Measurements from ENCODE around the gene MFSD11. TPM values are rescaled to one million over a fixed set of nuclear protein-coding genes. Genes with fewer than 3 reads are reported as not detected.
"Not testable (repeated sequence)": the region's sequence is repeated elsewhere in the genome, so short reads cannot be mapped to it uniquely, and the experiment has no call there.

Gene MFSD11
- total and polyA plus RNA-seq, 2 of the 4 experiments (the other 2 are of a cell fraction), result 12.3 to 16.1 TPM

GRCh38 chr17:76806767-76807166 lies 68.8 kb downstream of the MFSD11 start:
- H4K20me1 ChIP-seq (ENCODE audit: insufficient read depth, low read length); ATAC-seq (ENCODE audit: low read depth); H3K36me3 ChIP-seq (ENCODE audit: control insufficient read depth, insufficient read depth, low read length); H4K5ac ChIP-seq (ENCODE audit: low read depth, low read length); H2AFZ ChIP-seq (replicated peaks; ENCODE audit: low read length, poor library complexity); H2BK20ac ChIP-seq (ENCODE audit: low read depth, low read length); H3K9me1 ChIP-seq (ENCODE audit: insufficient read depth, low read length); intact Hi-C loops (cut with micrococcal nuclease); dilution Hi-C loops (cut with HindIII; ENCODE audit: low sequenced_read_pairs, unreplicated experiment); H3K4ac ChIP-seq (ENCODE audit: low read depth, low read length); H2BK120ac ChIP-seq (ENCODE audit: low read depth, low read length); H2AK5ac ChIP-seq (ENCODE audit: low read depth, low read length); H3K9me3 ChIP-seq (ENCODE audit: control insufficient read depth, insufficient read depth, low read length); H2BK15ac ChIP-seq (ENCODE audit: low read depth, low read length); H3K56ac ChIP-seq (ENCODE audit: extremely low read depth, insufficient read depth, low read length); H2BK5ac ChIP-seq (ENCODE audit: low read depth, low read length, poor library complexity, severe bottlenecking); POLR2A ChIA-PET (ENCODE audit: unreplicated experiment); H4K91ac ChIP-seq (ENCODE audit: insufficient read depth, low read depth, low read length); BruUV-seq (replicated peaks); H3K4me1 ChIP-seq (ENCODE audit: control insufficient read depth, insufficient read depth, low read length); in situ Hi-C loops (cut with MboI; ENCODE audit: low sequenced_read_pairs); H3K23ac ChIP-seq (ENCODE audit: low read depth, low read length); H3K14ac ChIP-seq (replicated peaks; ENCODE audit: low read depth, low read length); H2AK9ac ChIP-seq (replicated peaks; ENCODE audit: low read depth, low read length, poor library complexity); H3K27ac ChIP-seq (ENCODE audit: insufficient read depth, low read length); H3K4me3 ChIP-seq (ENCODE audit: insufficient read depth, low read depth, low read length); H3K4me2 ChIP-seq (ENCODE audit: low read depth, low read length); H3K27me3 ChIP-seq (ENCODE audit: control insufficient read depth, insufficient read depth, low read length); H3K79me1 ChIP-seq (ENCODE audit: low read depth in 1 of 2, low read length in 2 of 2); H4K8ac ChIP-seq (ENCODE audit: low read depth in 2 of 2, low read length in 2 of 2); H3K18ac ChIP-seq (ENCODE audit: low read depth, low read length); DNase-seq; H3K9ac ChIP-seq (ENCODE audit: low read depth, low read length): not testable (repeated sequence)
- WGBS, 2 experiments (ENCODE audit: extremely low coverage in 2 of 2, insufficient read length in 1 of 2), result 50% methylated on average over 1 of the region's 4 CpGs; no CpG with 5 or more reads in 1 of the 2 experiments
- CTCF ChIA-PET, result interaction anchor here (1.0 kb wide), 1 partner anchor 252 kb away, joined by 3 read pairs; no protein-coding TSS in a partner anchor

Data from IMR-90 (cell line).